ENCODE measurements around the gene PVALEF. TPM values are rescaled to one million over a fixed set of nuclear protein-coding genes. Genes with fewer than 3 reads are reported as not detected.

PVALEF gene
- total RNA-seq, 2 donors from 2014 or later: not detected

DNA sequence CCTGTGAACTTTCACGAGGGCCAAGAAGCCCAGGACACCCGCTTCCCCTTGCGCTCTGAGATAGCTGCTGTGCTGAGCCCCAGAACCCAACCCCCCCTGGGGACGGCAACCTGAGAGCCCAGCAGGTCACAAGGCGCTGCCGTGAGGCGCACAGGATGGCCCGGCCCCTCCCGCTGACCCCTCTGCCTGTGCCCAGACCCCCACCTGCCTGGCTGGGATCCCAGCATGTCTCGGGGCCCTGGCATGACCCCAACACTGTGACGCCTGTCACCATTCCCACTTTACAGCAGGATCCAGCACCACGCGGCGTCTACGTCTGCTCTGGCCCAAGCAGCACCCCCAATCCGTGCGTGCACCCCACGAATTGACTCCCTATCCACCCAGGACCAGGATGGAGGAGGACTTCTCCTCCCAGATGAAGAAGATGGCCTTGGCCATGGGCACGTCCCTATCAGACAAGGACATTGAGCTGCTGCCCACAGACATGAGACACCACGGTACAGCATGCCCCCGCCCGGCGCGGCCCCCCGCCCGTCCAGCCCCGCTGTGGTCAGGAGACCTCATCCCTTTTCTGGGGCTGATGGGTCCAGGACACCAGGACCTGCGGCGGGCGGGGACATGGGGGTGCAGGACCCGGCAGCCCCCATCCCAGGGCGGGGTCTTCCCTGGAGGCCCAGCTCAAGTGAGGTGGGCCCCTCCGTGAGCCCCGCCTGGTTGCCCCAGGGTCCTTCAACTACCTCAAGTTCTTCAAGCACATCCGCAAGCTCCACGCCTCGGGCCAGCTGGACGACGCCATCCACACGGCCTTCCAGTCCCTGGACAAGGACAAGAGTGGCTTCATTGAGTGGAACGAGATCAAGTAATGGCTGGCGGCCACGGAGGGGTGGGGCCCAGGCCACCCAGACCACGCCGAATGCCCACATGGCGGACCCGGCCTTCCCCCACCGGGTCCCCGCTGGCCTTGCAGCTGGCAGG, 15.8 kb downstream of the PVALEF start:
- Mint-ChIP-seq H3K36me3 (no peaks in the 10 kb centered on the region), H3K9me3 (no peaks in the 10 kb centered on the region)
- no peak for DNase-seq (ENCODE audit: low spot score in 2 of 2)

DNA sequence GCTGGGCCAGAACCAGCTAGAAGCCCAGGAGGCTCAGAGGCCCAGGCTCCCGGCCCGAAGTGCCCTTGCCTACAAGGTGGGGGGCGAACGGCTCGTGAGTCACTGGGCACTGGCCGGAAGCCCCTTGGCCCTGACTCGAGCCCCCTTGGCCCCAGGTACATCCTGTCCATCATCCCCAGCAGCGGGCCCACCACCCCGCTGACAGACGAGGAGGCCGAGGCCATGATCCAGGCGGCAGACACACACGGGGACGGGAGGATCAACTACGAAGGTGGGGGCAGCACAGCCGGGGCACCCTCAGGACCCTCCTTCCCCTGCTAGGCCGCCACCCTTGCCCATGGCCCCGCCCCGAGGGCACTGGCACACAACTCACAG, 16.5 kb downstream of the PVALEF start:
- H3K36me3 Mint-ChIP-seq: no peaks in the 10 kb centered on the region
- no peak for ATAC-seq
- DNase-seq (ENCODE audit: low spot score in 2 of 2): no peak
- no peak overlapping the region for H3K27ac Mint-ChIP-seq
- H3K9me3 Mint-ChIP-seq: no peaks in the 10 kb centered on the region

More for the DNA sequence above, 15.8 kb downstream of the PVALEF start:
- H3K27ac Mint-ChIP-seq: no peak overlapping the region
- no peak for ATAC-seq

DNA sequence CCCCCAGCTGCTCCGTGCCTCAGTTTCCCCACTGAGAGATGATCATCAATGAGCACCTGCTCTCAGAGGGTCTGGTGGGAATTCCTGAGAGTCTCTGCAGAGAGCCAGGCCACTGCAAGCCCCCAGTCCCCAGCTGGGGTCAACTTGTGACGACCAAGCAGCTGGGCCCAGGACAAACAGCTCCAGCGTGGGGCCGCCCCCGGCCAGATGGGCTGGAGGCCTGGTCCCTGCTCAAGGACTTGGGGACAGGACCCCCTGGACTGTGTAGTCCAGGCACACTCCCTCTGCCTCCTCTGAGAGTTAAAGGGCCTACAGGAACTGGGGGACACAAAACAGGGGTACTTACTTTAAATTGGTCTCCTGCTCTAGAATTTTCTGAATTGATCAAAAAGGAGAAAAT, 17.3 kb downstream of the PVALEF start:
- no peak for ATAC-seq
- DNase-seq (ENCODE audit: low spot score in 2 of 2): no peak
- no peaks in the 10 kb centered on the region for H3K9me3 Mint-ChIP-seq
- H3K27ac Mint-ChIP-seq: no peak overlapping the region
- H3K36me3 Mint-ChIP-seq: no peaks in the 10 kb centered on the region

DNA sequence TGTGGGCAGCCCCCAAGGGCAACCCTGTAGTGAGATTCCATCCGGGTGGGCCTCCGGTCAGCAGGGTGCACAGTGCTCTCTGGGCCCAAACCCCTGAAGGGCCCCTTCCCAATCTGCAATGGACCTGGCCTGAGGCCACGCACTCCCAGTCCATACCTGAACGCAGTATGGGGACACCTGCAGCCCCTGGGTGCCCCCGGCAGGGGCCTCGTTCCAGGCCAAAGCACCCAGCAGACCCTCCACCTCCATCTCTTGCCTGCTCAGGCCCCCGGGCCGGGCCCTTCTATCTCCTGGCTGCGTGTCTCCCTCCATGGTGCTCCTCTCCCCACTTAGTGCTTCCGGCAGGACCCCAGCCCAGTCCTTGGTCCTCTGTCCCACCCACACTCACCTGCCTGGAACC, 18.0 kb downstream of the PVALEF start:
- H3K27ac Mint-ChIP-seq: no peak overlapping the region
- no peaks in the 10 kb centered on the region for H3K9me3 Mint-ChIP-seq
- DNase-seq (ENCODE audit: low spot score in 2 of 2) (no peak), ATAC-seq (no peak)
- no peaks in the 10 kb centered on the region for H3K36me3 Mint-ChIP-seq

DNA sequence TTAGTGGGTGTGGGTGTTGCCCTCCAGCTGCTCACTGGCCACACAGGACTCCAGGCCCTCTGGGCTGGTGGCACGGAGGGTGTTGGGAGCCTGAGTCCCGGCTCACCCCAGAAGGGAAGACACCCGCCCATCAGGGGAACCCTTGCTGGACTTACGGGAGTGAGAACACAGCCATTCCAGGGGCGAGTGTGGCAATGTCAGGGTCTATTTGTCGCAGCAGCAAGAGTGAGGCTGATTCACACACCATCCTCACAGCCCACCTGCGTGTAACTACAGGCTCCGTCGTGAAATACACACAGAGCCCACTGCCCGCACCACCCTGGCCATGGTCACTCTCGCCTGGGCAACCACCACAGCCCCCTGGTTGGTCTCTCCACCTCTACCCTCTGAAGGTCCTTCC, 18.5 kb downstream of the PVALEF start:
- no peak for DNase-seq (ENCODE audit: low spot score in 2 of 2)
- Mint-ChIP-seq H3K9me3 (no peaks in the 10 kb centered on the region), H3K36me3 (no peaks in the 10 kb centered on the region), H3K27ac (no peak overlapping the region)
- ATAC-seq: no peak

DNA sequence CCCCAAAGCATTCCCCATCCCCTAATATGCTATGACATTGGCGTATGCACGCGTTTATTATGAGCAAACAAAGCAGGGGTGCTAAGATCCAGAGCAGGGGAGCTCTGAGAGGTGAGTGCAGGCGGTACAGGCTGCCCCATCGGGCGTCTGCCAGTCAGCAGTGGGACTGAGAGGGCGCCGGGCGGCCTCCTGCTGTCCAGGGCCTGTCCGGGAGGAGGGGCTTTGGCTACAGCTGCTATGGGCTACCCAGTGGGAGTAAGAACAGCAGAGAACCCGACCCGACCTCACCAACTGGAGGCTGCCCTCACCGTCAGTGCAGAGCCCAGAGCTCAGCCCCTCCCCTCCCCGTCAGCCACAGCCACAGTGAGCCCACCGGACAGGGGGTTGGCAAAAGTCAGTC, 19.2 kb downstream of the PVALEF start:
- ATAC-seq: no peak
- DNase-seq (ENCODE audit: low spot score in 2 of 2): no peak
- H3K27ac Mint-ChIP-seq: no peak overlapping the region
- H3K36me3 Mint-ChIP-seq: no peaks in the 10 kb centered on the region
- no peaks in the 10 kb centered on the region for H3K9me3 Mint-ChIP-seq

DNA sequence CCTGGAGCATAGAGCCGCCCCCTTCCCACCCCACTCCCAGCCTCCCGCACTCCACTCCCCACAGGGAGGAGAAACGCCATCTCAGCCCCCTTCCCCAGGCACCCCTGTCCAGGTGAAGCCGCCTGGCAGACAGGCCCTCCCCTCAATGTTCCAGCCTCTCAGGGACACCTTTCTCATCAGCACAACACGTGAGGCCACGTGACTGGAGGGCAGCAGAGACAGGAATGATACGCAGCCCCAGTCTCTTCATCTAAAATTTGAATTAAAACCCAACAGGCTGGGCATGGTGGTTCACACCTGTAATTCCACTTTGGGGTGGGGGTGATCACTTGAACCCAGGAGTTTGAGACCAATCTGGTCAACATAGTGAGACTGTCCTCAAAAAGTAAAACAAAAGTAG, 20.9 kb downstream of the PVALEF start:
- ATAC-seq (no peak), DNase-seq (ENCODE audit: low spot score in 2 of 2) (no peak)
- Mint-ChIP-seq H3K36me3 (no peaks in the 10 kb centered on the region), H3K27ac (no peak overlapping the region), H3K9me3 (no peaks in the 10 kb centered on the region)

DNA sequence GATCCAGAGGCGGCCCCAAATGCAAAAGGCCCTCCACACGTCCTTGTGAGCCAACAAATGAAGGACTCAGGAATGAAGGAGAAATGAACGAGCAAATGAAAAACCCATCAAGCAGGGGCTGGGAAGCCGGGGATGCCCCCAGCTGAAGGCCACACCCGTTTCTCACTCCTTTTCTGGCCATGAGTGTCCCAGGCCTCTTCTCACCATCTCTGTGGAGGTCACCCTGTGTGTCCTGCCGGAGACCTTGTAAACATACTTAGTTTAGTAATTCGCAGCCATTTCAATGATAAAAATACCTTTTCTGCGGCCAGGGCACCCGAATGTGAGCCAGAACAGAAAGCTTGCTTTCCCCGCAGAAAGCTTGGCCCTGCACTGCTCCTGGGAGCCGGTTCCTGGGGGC, 21.8 kb downstream of the PVALEF start:
- ATAC-seq (no peak), DNase-seq (ENCODE audit: low spot score in 2 of 2) (no peak)
- Mint-ChIP-seq H3K9me3 (no peaks in the 10 kb centered on the region), H3K36me3 (no peaks in the 10 kb centered on the region), H3K27ac (no peak overlapping the region)

DNA sequence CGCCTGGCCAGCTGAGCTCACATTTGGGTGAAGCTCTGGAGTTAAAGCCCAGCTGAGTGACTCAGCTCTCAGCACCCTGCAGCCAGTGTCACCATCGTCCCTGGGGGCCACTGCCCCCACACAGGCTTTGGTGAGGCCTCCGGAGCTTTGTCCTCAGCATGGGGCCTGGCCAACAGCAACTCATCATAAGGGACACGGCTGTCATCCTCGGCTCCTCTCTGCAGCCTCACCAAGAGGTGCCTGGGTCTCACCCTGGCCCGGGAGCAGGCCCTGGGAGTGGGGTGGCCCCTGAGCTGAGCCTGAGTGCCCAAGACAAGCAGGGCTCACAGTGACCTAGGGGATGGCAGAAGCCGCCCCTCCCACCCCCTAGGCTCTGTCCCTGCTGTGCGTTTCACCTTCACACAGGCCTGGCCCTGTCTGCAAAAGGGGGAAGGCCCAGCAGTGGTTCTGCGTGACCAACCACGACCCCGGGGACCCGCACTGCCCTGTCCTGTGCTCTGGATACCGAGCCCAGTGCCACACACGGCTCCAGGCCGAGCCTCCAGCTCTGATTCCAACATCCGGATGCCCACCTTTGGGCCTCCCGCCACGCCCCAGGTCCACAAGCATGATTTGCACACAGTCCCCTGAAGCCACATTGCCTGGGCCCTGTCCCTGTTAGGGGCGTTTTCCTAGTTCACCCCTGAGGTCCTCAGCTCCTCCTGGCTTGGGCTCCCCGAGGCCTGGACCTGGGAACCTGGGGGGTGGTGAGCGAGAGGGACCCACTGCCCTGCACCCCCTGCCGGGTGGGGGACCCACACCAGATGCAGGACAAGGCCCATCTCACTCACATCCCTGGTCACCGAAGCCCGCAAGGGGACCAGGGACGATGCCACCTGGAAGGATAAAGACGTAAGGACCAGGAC, 22.5 kb downstream of the PVALEF start:
- DNase-seq (ENCODE audit: low spot score in 2 of 2) (no peak), ATAC-seq (no peak)
- no peaks in the 10 kb centered on the region for H3K9me3 Mint-ChIP-seq
- H3K36me3 Mint-ChIP-seq: no peaks in the 10 kb centered on the region
- peak overlapping the region in 1 of 2 donors; percentile 36 for H3K27ac Mint-ChIP-seq

DNA sequence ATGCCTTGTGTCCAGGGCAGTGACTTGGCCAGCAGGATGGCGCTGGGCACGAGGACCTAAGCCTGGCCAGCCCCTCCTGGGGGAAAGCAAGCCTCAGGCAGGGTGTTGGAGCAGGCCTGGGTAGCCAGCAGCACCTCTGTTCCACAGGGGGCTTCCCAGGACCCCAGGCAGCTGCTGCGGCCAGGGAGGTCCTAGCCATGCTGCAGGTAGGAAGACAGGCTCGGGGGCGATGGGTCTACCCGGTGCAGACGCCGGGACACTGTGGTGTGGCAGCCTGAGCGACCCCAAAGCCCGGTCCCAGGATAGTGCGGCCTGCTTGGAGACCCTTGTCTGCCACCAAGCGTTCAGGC, 23.2 kb downstream of the PVALEF start:
- DNase-seq (ENCODE audit: low spot score in 2 of 2): no peak
- no peak overlapping the region for H3K27ac Mint-ChIP-seq
- no peak for ATAC-seq
- no peaks in the 10 kb centered on the region for H3K36me3 Mint-ChIP-seq
- no peaks in the 10 kb centered on the region for H3K9me3 Mint-ChIP-seq

DNA sequence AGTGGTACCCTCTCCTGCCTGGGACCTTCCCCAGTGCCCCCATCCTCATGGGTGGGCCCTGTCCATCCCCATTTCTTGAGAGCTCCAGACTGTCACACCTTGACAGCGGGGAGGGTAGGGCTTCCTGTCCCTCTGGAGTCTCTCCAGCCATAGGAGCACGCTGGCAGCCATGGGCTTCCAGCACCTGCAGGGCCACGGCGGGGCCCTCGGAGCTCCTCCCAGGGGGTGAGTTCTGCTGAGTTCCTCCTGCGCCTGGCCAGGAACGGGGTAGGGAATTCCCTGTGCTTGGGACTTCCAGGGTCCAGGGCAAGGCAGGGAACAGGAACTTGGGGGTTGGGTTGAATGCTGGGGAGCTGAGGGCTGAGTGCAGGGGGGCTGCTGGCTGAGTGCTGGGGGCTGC, 23.7 kb downstream of the PVALEF start:
- no peak for ATAC-seq
- H3K36me3 Mint-ChIP-seq: no peaks in the 10 kb centered on the region
- DNase-seq (ENCODE audit: low spot score in 2 of 2): no peak

DNA sequence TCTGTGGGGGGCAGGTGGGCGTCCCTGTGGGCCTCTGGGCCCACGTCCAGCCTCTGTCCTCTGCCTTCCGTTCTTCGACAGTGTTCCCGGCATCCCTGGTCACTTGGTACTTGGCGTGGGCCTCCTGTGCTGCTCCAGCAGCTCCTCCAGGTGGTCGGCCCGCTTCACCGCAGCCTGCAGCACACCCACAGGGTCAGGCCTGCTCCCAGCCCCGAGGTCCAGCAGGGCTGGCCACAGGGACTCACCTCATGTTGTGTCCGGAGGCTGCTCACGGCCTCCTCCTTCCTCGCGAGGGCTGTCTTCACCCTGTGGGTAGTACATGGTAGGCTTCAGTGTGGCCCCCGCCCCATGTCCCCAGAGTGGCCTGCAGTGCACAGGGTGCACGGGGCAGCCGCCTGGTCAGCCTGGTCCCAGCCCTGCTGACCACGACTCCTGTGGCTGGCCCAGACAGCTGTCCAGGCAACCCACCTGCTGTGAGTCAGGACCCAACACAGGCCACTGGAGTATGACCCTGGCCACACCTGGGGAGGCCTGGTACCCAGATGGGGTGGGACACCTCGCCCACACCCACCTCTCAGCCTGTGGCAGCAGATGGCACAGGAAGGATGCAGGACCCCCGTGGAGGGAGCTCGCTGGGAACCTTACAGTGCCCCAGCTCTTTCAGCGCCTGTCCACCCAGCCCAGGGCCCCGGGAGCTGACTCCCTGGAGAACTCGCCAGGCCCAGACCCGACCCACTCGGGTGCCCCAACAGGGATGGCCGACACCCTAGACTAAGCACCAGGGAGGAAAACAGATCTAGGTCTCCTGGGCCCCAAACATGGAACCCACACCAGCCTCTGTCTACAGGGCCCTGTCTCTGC, 24.6 kb downstream of the PVALEF start:
- ATAC-seq (no peak), DNase-seq (ENCODE audit: low spot score in 2 of 2) (no peak)
- no peaks in the 10 kb centered on the region for H3K36me3 Mint-ChIP-seq
- no peak overlapping the region for H3K27ac Mint-ChIP-seq
- no peaks in the 10 kb centered on the region for H3K9me3 Mint-ChIP-seq

More for the DNA sequence above, 23.7 kb downstream of the PVALEF start:
- H3K9me3 Mint-ChIP-seq: no peaks in the 10 kb centered on the region
- no peak overlapping the region for H3K27ac Mint-ChIP-seq

DNA sequence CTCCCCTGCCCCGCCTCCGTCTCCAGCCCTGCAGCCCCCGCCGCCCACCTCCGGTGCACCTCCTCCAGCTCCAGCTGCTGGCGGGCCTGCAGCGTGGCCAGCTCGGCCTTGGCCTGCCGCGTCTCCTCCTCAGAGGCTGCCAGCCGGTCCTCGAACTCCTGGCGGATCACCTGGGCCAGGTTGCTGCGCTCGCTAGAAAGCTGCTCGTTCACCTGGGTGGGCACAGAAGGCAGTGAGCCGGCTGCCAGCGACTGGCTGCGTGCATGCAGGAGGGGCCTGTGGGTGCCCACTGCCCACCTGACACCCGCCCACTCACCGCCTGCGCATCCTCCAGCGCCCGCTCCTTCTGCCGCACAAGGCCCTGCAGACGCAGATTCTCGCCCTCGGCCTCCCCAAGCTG, 25.3 kb downstream of the PVALEF start:
- Mint-ChIP-seq H3K27ac (no peak overlapping the region), H3K36me3 (no peaks in the 10 kb centered on the region), H3K9me3 (no peaks in the 10 kb centered on the region)

DNA sequence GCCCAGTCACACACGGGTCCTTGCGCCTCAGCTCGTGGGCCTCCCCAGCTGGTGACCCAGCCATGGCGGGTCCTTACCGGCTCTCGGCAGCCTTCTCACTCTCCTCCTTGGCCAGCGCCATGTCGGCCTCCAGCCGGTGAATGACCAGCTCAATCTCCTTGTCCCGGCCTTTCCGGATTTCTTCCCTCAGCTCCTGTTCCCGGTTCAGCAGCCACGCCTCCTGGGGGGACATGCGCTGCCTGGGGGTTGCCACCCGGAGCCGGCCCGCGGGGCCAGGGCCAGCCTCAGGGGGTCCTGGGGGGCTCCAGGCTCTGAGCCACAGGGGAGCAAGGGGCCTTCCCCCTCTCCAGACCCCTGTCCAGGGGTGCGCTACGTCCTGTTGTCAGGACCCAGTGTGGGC, 25.8 kb downstream of the PVALEF start:
- ATAC-seq (no peak), DNase-seq (ENCODE audit: low spot score in 2 of 2) (no peak)
- no peaks in the 10 kb centered on the region for H3K9me3 Mint-ChIP-seq
- H3K27ac Mint-ChIP-seq: no peak overlapping the region
- H3K36me3 Mint-ChIP-seq: no peaks in the 10 kb centered on the region

More for the DNA sequence above, 25.3 kb downstream of the PVALEF start:
- DNase-seq (ENCODE audit: low spot score in 2 of 2) (no peak), ATAC-seq (no peak)

DNA sequence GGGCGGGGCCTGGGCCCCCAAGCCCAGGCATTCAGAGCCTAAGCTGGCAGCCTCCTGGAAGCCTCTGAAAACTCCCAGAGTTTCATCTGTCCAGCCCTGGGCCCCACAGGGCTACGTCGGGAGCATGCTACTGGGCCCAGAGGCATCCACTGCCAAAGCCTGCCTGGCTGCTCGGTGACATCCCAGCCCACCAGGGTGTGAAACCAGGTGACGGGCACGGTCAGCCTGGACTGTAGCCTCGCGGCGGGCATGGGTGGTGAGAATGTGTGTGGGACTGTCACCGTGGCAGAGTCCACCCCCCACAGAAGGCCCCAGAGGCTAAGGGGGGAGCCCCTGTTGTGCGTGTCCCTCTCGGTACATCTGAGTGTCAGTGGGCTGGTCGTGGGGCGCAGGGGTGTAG, 26.3 kb downstream of the PVALEF start:
- no peaks in the 10 kb centered on the region for H3K9me3 Mint-ChIP-seq
- no peaks in the 10 kb centered on the region for H3K36me3 Mint-ChIP-seq

DNA sequence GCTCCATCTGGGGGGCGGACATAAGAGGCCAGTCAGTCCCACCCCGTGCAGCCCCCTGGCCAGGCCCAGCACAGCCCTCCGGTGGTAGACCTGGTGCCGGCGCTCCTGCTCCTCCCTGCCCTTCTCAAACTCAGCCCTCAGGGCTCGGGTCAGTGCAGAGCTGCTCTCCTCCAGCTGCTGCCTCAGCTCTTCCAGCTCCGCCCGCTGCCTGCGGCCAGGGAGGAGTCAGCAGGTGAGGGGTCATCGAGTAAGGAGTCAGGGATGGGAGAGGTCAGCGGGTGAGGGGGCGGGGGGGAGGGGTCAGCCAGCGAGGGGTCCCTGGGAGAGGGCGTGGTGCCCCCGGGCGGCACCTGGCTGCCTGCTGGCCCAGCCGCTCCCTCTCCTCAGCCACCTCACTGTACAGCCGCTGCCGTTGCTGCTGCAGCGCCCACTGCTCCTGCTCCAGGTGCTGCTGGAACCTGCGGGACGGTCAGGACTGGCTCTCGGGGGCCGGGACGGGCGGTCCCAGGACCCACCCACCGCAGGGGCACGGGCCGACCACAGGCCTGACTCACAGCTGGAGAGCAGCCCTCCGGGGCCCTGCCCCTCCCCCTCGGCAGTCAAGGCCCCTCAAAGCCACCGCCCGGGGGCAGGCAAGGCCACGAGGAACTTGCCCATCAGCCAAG, 27.2 kb downstream of the PVALEF start:
- ATAC-seq (no peak), DNase-seq (ENCODE audit: low spot score in 2 of 2) (no peak)
- no peak overlapping the region for H3K27ac Mint-ChIP-seq
- H3K36me3 Mint-ChIP-seq: no peaks in the 10 kb centered on the region
- H3K9me3 Mint-ChIP-seq: no peaks in the 10 kb centered on the region

More for the DNA sequence above, 26.3 kb downstream of the PVALEF start:
- no peak overlapping the region for H3K27ac Mint-ChIP-seq
- DNase-seq (ENCODE audit: low spot score in 2 of 2) (no peak), ATAC-seq (no peak)

Data from activated naive CD4-positive, alpha-beta T cell treated with anti-CD3 and anti-CD28 coated beads, Interleukin-2, amount 50 U/mL, for 72 hours (primary cell).